HG03159 (cell line): ENCODE results near the gene ALDH3B2.
"Not testable (repeated sequence)": the region's sequence is repeated elsewhere in the genome, so short reads cannot be mapped to it uniquely, and the experiment has no call there.

ENCODE experiments used
- ATAC-seq: cut with Tn5 transposase; IDR thresholded peaks from one replicate; pipeline ENCODE4 v1.9.1; 2021; ENCODE audit warnings: mild to moderate bottlenecking, moderate library complexity; ENCODE audit not compliant: unreplicated experiment

ALDH3B2 gene

GRCh38 chr11:67674442-67674871, at the start of gene ALDH3B2:
TSS of gene ALDH3B2 (minus strand) at chr11:67674623. CDS start at chr11:67666935, 7,688 bp downstream.
- ATAC-seq: no peak

- not testable (repeated sequence) for ATAC-seq
Measured at GRCh38 chr11:67723036-67723435, 48.6 kb upstream of the ALDH3B2 start.

GRCh38 chr11:67716226-67716625, 41.8 kb upstream of the ALDH3B2 start:
- not testable (repeated sequence) for ATAC-seq

- not testable (repeated sequence) for ATAC-seq
Measured at GRCh38 chr11:67715801-67716200, 41.4 kb upstream of the ALDH3B2 start.

GRCh38 chr11:67713892-67714509, 39.6 kb upstream of the ALDH3B2 start:
- not testable (repeated sequence) for ATAC-seq

GRCh38 chr11:67711676-67712075, 37.3 kb upstream of the ALDH3B2 start:
- not testable (repeated sequence) for ATAC-seq

GRCh38 chr11:67711212-67711611, 36.8 kb upstream of the ALDH3B2 start:
- not testable (repeated sequence) for ATAC-seq

GRCh38 chr11:67709806-67710205, 35.4 kb upstream of the ALDH3B2 start:
- not testable (repeated sequence) for ATAC-seq

- ATAC-seq: no peak
Measured at GRCh38 chr11:67705264-67705663, 30.8 kb upstream of the ALDH3B2 start.

GRCh38 chr11:67704524-67704923, 30.1 kb upstream of the ALDH3B2 start:
- ATAC-seq: no peak

- ATAC-seq: not testable (repeated sequence)
Measured at GRCh38 chr11:67703709-67704108, 29.3 kb upstream of the ALDH3B2 start.

- no peak for ATAC-seq
Measured at GRCh38 chr11:67700548-67701262, 26.3 kb upstream of the ALDH3B2 start.

GRCh38 chr11:67700141-67700540, 25.7 kb upstream of the ALDH3B2 start:
- ATAC-seq: no peak

- ATAC-seq: no peak
Measured at GRCh38 chr11:67699521-67699920, 25.1 kb upstream of the ALDH3B2 start.

- no peak for ATAC-seq
Measured at GRCh38 chr11:67698247-67698646, 23.8 kb upstream of the ALDH3B2 start.

- no peak for ATAC-seq
Measured at GRCh38 chr11:67697846-67698245, 23.4 kb upstream of the ALDH3B2 start.

GRCh38 chr11:67696998-67697397, 22.6 kb upstream of the ALDH3B2 start:
- no peak for ATAC-seq

- ATAC-seq: no peak
Measured at GRCh38 chr11:67695606-67696005, 21.2 kb upstream of the ALDH3B2 start.

- no peak for ATAC-seq
Measured at GRCh38 chr11:67694875-67695555, 20.6 kb upstream of the ALDH3B2 start.

GRCh38 chr11:67691149-67691548, 16.7 kb upstream of the ALDH3B2 start:
- ATAC-seq: no peak

- ATAC-seq: no peak
Measured at GRCh38 chr11:67689178-67689577, 14.8 kb upstream of the ALDH3B2 start.

GRCh38 chr11:67687986-67688385, 13.6 kb upstream of the ALDH3B2 start:
- ATAC-seq: no peak
